ENCODE results near the gene CHST8. TPM values are rescaled to one million over a fixed set of nuclear protein-coding genes. Genes with fewer than 3 reads are reported as not detected.

CHST8 gene
- total and polyA plus RNA-seq, 4 donors: 0.36 to 1.4 (median 0.96) TPM; not detected in 1

GRCh38 chr19:33806434-33806881 lies 184.7 kb downstream of the CHST8 start:
- H3K27ac ChIP-seq (ENCODE audit: low read depth in 1 of 2, low read length in 2 of 2): no peak overlapping the region
- no peaks in the 10 kb centered on the region for H3K27me3 ChIP-seq (ENCODE audit: control insufficient read depth in 1 of 2, insufficient read depth in 2 of 2, low read length in 1 of 2)
- intact Hi-C loops (cut with DNase I): no loop called here
- no peaks in the 10 kb centered on the region for H3K9me3 ChIP-seq (ENCODE audit: control insufficient read depth, low read length)
- H3K4me3 ChIP-seq (ENCODE audit: low read length in 2 of 2): no peak overlapping the region
- no peaks in the 10 kb centered on the region for H3K36me3 ChIP-seq (ENCODE audit: control insufficient read depth in 1 of 2, insufficient read depth in 2 of 2, low read length in 1 of 2)
- ATAC-seq (ENCODE audit: low FRiP score) (no peak), DNase-seq (no peak)
- no peaks in the 10 kb centered on the region for H3K4me1 ChIP-seq (ENCODE audit: control insufficient read depth in 1 of 2, insufficient read depth in 2 of 2, low read length in 2 of 2)
- WGBS, 2 donors: 85% methylated on average over 8 of the region's 8 CpGs

- no peaks in the 10 kb centered on the region for H3K27me3 ChIP-seq (ENCODE audit: control insufficient read depth in 1 of 2, insufficient read depth in 2 of 2, low read length in 1 of 2)
- DNase-seq (no peak), ATAC-seq (ENCODE audit: low FRiP score) (no peak)
- WGBS, 2 donors: 81 to 82% methylated on average over 1 of the region's 1 CpG
- no peak overlapping the region for H3K27ac ChIP-seq (ENCODE audit: low read depth in 1 of 2, low read length in 2 of 2)
- no peak overlapping the region for H3K4me3 ChIP-seq (ENCODE audit: low read length in 2 of 2)
- intact Hi-C loops (cut with DNase I): no loop called here
- no peaks in the 10 kb centered on the region for H3K9me3 ChIP-seq (ENCODE audit: control insufficient read depth, low read length)
- H3K4me1 ChIP-seq (ENCODE audit: control insufficient read depth in 1 of 2, insufficient read depth in 2 of 2, low read length in 2 of 2): no peaks in the 10 kb centered on the region
- H3K36me3 ChIP-seq (ENCODE audit: control insufficient read depth in 1 of 2, insufficient read depth in 2 of 2, low read length in 1 of 2): no peaks in the 10 kb centered on the region
These were observed 186.6 kb downstream of the CHST8 start for GRCh38 chr19:33808399-33808798.

DNA sequence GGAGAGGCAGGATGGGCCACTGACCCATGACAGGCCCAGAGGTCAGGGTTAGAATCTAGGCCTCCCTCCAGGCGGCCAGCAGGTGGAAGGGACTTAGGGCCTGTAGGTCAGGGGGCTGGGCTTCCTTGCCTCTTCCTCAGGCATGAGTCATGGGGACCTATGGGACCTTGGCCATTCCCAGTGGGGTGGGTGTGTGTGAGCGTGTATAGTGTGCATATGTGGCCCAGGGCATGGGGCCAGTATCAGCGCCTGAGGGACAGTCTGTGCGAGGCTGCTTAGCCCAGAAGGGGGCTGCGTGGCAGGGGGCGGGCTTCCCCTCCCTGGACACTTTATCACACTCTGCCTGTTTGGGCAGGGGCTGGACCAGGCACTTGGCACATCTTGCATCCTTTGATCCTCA lies 188.2 kb downstream of the CHST8 start:
- intact Hi-C loops (cut with DNase I): loop anchor here in 1 of 2 donors (10.0 kb wide), 1 partner anchor 695 kb away; no protein-coding TSS in a partner anchor
- Histone ChIP-seq H3K4me3 (ENCODE audit: low read length in 2 of 2) (no peak overlapping the region), H3K4me1 (ENCODE audit: control insufficient read depth in 1 of 2, insufficient read depth in 2 of 2, low read length in 2 of 2) (no peaks in the 10 kb centered on the region), H3K27ac (ENCODE audit: low read depth in 1 of 2, low read length in 2 of 2) (no peak overlapping the region), H3K36me3 (ENCODE audit: control insufficient read depth in 1 of 2, insufficient read depth in 2 of 2, low read length in 1 of 2) (no peaks in the 10 kb centered on the region), H3K9me3 (ENCODE audit: control insufficient read depth, low read length) (no peaks in the 10 kb centered on the region), H3K27me3 (ENCODE audit: control insufficient read depth in 1 of 2, insufficient read depth in 2 of 2, low read length in 1 of 2) (no peaks in the 10 kb centered on the region)
- 82 to 85% methylated on average over 6 of the region's 6 CpGs for WGBS, 2 donors
- DNase-seq (peak in 1 of 2 donors; percentile 68), ATAC-seq (ENCODE audit: low FRiP score) (no peak)

DNA sequence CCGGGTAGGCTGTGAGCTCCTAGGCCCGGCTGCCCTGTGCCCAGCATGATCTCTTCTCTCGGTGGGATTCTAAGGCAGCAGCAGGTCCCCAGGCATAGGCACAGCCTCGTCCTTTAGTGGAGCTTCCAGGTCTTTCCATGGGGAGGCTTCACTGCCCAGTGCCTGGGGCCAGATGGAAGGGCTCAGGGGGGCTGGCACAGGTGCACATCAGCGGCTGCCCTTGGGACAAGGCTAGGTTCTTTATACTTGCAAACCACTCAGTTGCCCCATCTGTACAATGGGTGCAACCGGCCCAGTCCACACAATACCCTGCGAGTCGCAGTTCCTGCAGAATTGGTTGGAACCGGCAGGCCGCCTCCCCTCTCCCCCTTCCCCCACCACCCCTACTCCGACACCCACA lies 189.1 kb downstream of the CHST8 start:
- H3K27me3 ChIP-seq (ENCODE audit: control insufficient read depth in 1 of 2, insufficient read depth in 2 of 2, low read length in 1 of 2): no peaks in the 10 kb centered on the region
- intact Hi-C loops (cut with DNase I): loop anchor here in 1 of 2 donors (10.0 kb wide), 1 partner anchor 694 kb away; no protein-coding TSS in a partner anchor
- H3K9me3 ChIP-seq (ENCODE audit: control insufficient read depth, low read length): no peaks in the 10 kb centered on the region
- ATAC-seq (ENCODE audit: low FRiP score) (no peak), DNase-seq (no peak)
- no peaks in the 10 kb centered on the region for H3K4me1 ChIP-seq (ENCODE audit: control insufficient read depth in 1 of 2, insufficient read depth in 2 of 2, low read length in 2 of 2)
- H3K27ac ChIP-seq (ENCODE audit: low read depth in 1 of 2, low read length in 2 of 2): no peak overlapping the region
- 94 to 96% methylated on average over 11 of the region's 11 CpGs for WGBS, 2 donors
- no peak overlapping the region for H3K4me3 ChIP-seq (ENCODE audit: low read length in 2 of 2)
- no peaks in the 10 kb centered on the region for H3K36me3 ChIP-seq (ENCODE audit: control insufficient read depth in 1 of 2, insufficient read depth in 2 of 2, low read length in 1 of 2)

GRCh38 chr19:33811246-33811645 lies 189.5 kb downstream of the CHST8 start:
- DNase-seq: peak in 1 of 2 donors; percentile 72
- WGBS, 2 donors: 95% methylated on average over 41 of the region's 41 CpGs
- ATAC-seq (ENCODE audit: low FRiP score): no peak
- H3K27ac ChIP-seq (ENCODE audit: low read depth in 1 of 2, low read length in 2 of 2): no peak overlapping the region
- no peaks in the 10 kb centered on the region for H3K36me3 ChIP-seq (ENCODE audit: control insufficient read depth in 1 of 2, insufficient read depth in 2 of 2, low read length in 1 of 2)
- no peaks in the 10 kb centered on the region for H3K4me1 ChIP-seq (ENCODE audit: control insufficient read depth in 1 of 2, insufficient read depth in 2 of 2, low read length in 2 of 2)
- H3K4me3 ChIP-seq (ENCODE audit: low read length in 2 of 2): no peak overlapping the region
- no peaks in the 10 kb centered on the region for H3K9me3 ChIP-seq (ENCODE audit: control insufficient read depth, low read length)
- no peaks in the 10 kb centered on the region for H3K27me3 ChIP-seq (ENCODE audit: control insufficient read depth in 1 of 2, insufficient read depth in 2 of 2, low read length in 1 of 2)
- intact Hi-C loops (cut with DNase I): loop anchor here in 1 of 2 donors (10.0 kb wide), 1 partner anchor 694 kb away; no protein-coding TSS in a partner anchor

- WGBS, 2 donors: 74 to 83% methylated on average over 14 of the region's 14 CpGs
- no peaks in the 10 kb centered on the region for H3K9me3 ChIP-seq (ENCODE audit: control insufficient read depth, low read length)
- DNase-seq (peak in 1 of 2 donors; percentile 25), ATAC-seq (ENCODE audit: low FRiP score) (no peak)
- no peaks in the 10 kb centered on the region for H3K36me3 ChIP-seq (ENCODE audit: control insufficient read depth in 1 of 2, insufficient read depth in 2 of 2, low read length in 1 of 2)
- H3K4me1 ChIP-seq (ENCODE audit: control insufficient read depth in 1 of 2, insufficient read depth in 2 of 2, low read length in 2 of 2): no peaks in the 10 kb centered on the region
- H3K27me3 ChIP-seq (ENCODE audit: control insufficient read depth in 1 of 2, insufficient read depth in 2 of 2, low read length in 1 of 2): no peaks in the 10 kb centered on the region
- intact Hi-C loops (cut with DNase I): loop anchor here in 1 of 2 donors (10.0 kb wide), 1 partner anchor 693 kb away; no protein-coding TSS in a partner anchor
- no peak overlapping the region for H3K27ac ChIP-seq (ENCODE audit: low read depth in 1 of 2, low read length in 2 of 2)
- H3K4me3 ChIP-seq (ENCODE audit: low read length in 2 of 2): no peak overlapping the region
These were observed 190.1 kb downstream of the CHST8 start for GRCh38 chr19:33811736-33812387.

DNA sequence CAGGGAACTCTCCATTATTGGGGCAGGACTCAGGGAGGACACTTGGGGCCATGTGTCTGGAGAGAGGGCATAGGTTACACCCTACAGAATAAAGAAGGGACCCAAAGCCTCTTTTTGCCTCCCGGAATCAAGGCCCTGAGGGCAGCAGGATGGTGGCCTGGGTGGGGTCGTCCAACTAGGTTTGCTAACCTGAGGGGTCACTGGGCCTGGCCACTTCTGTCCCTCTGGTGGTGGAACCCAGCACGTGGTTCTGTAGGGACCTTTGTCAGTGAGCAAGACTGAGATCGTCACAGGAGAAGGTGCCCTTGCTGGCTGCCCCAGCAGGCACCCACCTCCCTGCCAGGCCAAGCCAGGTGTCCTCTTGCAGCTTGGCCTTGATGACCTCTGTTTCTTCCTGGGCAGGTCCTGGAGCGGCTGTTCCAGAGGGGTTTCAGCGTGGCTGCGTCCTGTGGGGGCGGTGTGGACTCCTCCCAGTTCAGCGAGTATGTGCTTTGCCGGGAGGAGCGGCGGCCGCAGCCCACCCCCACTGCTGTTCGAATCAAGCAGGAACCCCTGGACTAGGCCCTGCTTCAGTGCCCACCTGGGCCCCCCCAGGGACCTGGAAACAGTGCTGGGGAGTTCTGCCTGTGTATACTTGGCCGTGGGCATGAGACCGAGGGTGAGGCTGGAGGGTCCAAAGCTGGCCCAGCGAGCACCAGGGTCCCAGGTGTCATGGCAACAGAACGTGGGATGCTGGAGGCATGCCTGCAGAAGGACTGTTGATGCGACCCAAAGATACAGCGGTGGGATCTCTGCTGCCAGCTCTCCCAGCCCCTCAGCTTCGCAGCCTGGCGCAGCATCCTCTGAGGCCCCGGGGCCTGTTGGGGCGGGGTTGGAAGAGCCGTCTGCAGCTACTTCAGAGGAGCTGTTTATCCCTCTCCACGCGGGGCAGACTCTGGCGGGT lies 190.9 kb downstream of the CHST8 start:
- Histone ChIP-seq H3K27me3 (ENCODE audit: control insufficient read depth in 1 of 2, insufficient read depth in 2 of 2, low read length in 1 of 2) (no peaks in the 10 kb centered on the region), H3K27ac (ENCODE audit: low read depth in 1 of 2, low read length in 2 of 2) (no peak overlapping the region), H3K4me1 (ENCODE audit: control insufficient read depth in 1 of 2, insufficient read depth in 2 of 2, low read length in 2 of 2) (no peaks in the 10 kb centered on the region), H3K9me3 (ENCODE audit: control insufficient read depth, low read length) (no peaks in the 10 kb centered on the region), H3K4me3 (ENCODE audit: low read length in 2 of 2) (no peak overlapping the region), H3K36me3 (ENCODE audit: control insufficient read depth in 1 of 2, insufficient read depth in 2 of 2, low read length in 1 of 2) (no peaks in the 10 kb centered on the region)
- DNase-seq (peak in 1 of 2 donors; percentile 70), ATAC-seq (ENCODE audit: low FRiP score) (no peak)
- WGBS, 2 donors: 85 to 88% methylated on average over 28 of the region's 28 CpGs
- intact Hi-C loops (cut with DNase I): loop anchor here in 1 of 2 donors (10.0 kb wide), 1 partner anchor 692 kb away; no protein-coding TSS in a partner anchor

DNA sequence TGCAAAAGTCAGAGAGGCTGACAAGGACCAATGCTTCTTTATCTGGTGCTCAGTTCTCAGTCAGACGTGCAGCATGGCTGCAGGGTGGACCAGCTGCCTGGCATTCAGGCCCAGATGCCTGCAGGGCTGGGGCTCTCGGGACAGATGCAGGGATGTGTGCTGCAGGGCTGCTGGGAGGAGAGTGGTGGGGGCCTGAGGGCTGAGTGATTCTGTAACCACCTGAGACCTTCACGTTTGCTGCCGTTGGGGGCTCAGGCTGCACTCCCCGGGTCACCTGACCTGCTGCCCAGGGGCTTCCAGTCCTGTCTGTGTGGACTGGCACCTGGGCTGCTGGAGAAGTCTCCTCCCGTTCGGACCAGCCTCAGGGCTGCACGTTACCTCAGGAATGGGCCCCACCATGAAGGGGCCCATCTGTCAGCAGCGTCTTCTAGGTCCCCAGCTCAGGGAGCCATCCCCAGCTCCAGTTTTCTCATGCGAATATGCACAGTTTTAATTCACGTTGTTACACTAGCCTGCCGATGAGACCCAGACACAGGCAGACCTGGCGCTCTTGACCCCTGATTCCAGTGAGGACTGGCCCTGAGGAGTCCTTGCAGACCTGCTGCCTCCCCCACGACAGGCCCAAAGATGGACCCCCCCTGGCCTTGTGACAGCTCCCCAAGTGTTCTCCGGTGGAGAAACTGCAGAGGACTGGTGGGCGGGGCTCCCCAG lies 191.8 kb downstream of the CHST8 start:
- ATAC-seq (ENCODE audit: low FRiP score) (no peak), DNase-seq (peak in 1 of 2 donors; percentile 52)
- Histone ChIP-seq H3K9me3 (ENCODE audit: control insufficient read depth, low read length) (no peaks in the 10 kb centered on the region), H3K27me3 (ENCODE audit: control insufficient read depth in 1 of 2, insufficient read depth in 2 of 2, low read length in 1 of 2) (no peaks in the 10 kb centered on the region), H3K4me1 (ENCODE audit: control insufficient read depth in 1 of 2, insufficient read depth in 2 of 2, low read length in 2 of 2) (no peaks in the 10 kb centered on the region), H3K27ac (ENCODE audit: low read depth in 1 of 2, low read length in 2 of 2) (no peak overlapping the region), H3K4me3 (ENCODE audit: low read length in 2 of 2) (no peak overlapping the region), H3K36me3 (ENCODE audit: control insufficient read depth in 1 of 2, insufficient read depth in 2 of 2, low read length in 1 of 2) (no peaks in the 10 kb centered on the region)
- intact Hi-C loops (cut with DNase I): loop anchor here in 1 of 2 donors (10.0 kb wide), 1 partner anchor 691 kb away; no protein-coding TSS in a partner anchor
- 77 to 83% methylated on average over 16 of the region's 16 CpGs for WGBS, 2 donors
